Gastroesophageal sphincter (tissue), 3 donors: ENCODE measurements around the gene HERPUD1.

Experiments used
- CTCF ChIP-seq, 4 experiments: fragments of 200-600 bp in 2 of 4; fragments of 450-650 bp in 2 of 4; sonication (generic) in 1 of 4; IDR thresholded peaks; one replicate each; pipeline ENCODE4 v1.5.1; 2017 to 2019; ENCODE audit warnings: antibody characterized with exemption in 4 of 4, mild to moderate bottlenecking in 2 of 4, moderate library complexity in 2 of 4
- POLR2A ChIP-seq, 2 donors: fragments of 450-650 bp; IDR thresholded peaks; one replicate each; pipeline ENCODE4 v1.6.1; 2017; ENCODE audit warnings: antibody characterized with exemption in 2 of 2, mild to moderate bottlenecking in 2 of 2, moderate library complexity in 1 of 2

GRCh38 chr16:56891685-56892084 is 40.3 kb upstream of the HERPUD1 start:
- no peak for TF ChIP-seq POLR2A (IDR thresholded peaks at IDR 0.05)
- TF ChIP-seq CTCF (IDR thresholded peaks at IDR 0.05) = no peak
